Embryonic facial prominence (tissue), 1 donor: ENCODE data around the gene SBF1.

Experiments used
- DNase-seq: peaks from one replicate; pipeline ENCODE4 v3.0.0-alpha.2; 2016; ENCODE audit errors: extremely low spot score

Gene SBF1

GRCh38 chr22:50483977-50484853 is 9.4 kb upstream of the SBF1 start:
- no peak for DNase-seq

GRCh38 chr22:50483556-50483955 is 8.7 kb upstream of the SBF1 start:
- DNase-seq, result no peak

GRCh38 chr22:50483106-50483505 is 8.3 kb upstream of the SBF1 start:
- DNase-seq, result no peak

- no peak for DNase-seq
These were observed 7.6 kb upstream of the SBF1 start for GRCh38 chr22:50482107-50483074.

- no peak for DNase-seq
These were observed 6.7 kb upstream of the SBF1 start, which contains the start of gene ADM2 for GRCh38 chr22:50481440-50482106. Gene ADM2, plus strand, starts transcription at chr22:50481543. Its CDS starts 305 bp downstream, at chr22:50481848.

- no peak for DNase-seq
These were observed 6.2 kb upstream of the SBF1 start for GRCh38 chr22:50481045-50481439.

- no peak for DNase-seq
These were observed 4.9 kb upstream of the SBF1 start for GRCh38 chr22:50479721-50480120.

- no peak for DNase-seq
These were observed 3.1 kb upstream of the SBF1 start for GRCh38 chr22:50477923-50478322.

- no peak for DNase-seq
These were observed 2.0 kb upstream of the SBF1 start for GRCh38 chr22:50476868-50477267.

- no peak for DNase-seq
These were observed 792 bp upstream of the SBF1 start for GRCh38 chr22:50475652-50476002.

GRCh38 chr22:50473855-50474671 is 772 bp downstream of the SBF1 start:
- no peak for DNase-seq

- no peak for DNase-seq
These were observed 1.7 kb downstream of the SBF1 start for GRCh38 chr22:50473088-50473487.

- DNase-seq, result no peak
These were observed 2.9 kb downstream of the SBF1 start for GRCh38 chr22:50471962-50472361.

GRCh38 chr22:50471197-50471847 is 3.5 kb downstream of the SBF1 start:
- DNase-seq, result no peak

- no peak for DNase-seq
These were observed 4.3 kb downstream of the SBF1 start for GRCh38 chr22:50470491-50470890.

GRCh38 chr22:50469377-50470305 is 5.2 kb downstream of the SBF1 start:
- no peak for DNase-seq

GRCh38 chr22:50468626-50469025 is 6.2 kb downstream of the SBF1 start:
- DNase-seq, result no peak

GRCh38 chr22:50467773-50468440 is 6.9 kb downstream of the SBF1 start:
- DNase-seq, result no peak

- no peak for DNase-seq
These were observed 7.5 kb downstream of the SBF1 start for GRCh38 chr22:50467341-50467740.
